Parathyroid adenoma (tissue), 2 donors: ENCODE measurements around the gene ANKLE2.

Experiments used
- H2AFZ ChIP-seq: fragments of 300-600 bp; sonication (generic); one replicate; pipeline ENCODE4 v1.7.0; 2017; ENCODE audit warnings: antibody characterized with exemption, mild to moderate bottlenecking
- H3K27ac ChIP-seq: fragments of 300-600 bp; sonication (generic); one replicate; pipeline ENCODE4 v1.7.0; 2017
- H3K27me3 ChIP-seq: fragments of 300-600 bp; sonication (generic); one replicate; pipeline ENCODE4 v1.7.0; 2017; ENCODE audit warnings: low read length; ENCODE audit not compliant: control insufficient read depth, insufficient read depth
- H3K36me3 ChIP-seq: fragments of 300-600 bp; sonication (generic); one replicate; pipeline ENCODE4 v1.7.0; 2017; ENCODE audit warnings: low read length; ENCODE audit not compliant: control insufficient read depth, insufficient read depth
- H3K4me1 ChIP-seq: fragments of 300-600 bp; sonication (generic); one replicate; pipeline ENCODE4 v1.7.0; 2017; ENCODE audit warnings: control low read depth
- H3K4me2 ChIP-seq: fragments of 300-600 bp; sonication (generic); one replicate; pipeline ENCODE4 v1.7.0; 2017; ENCODE audit warnings: low read length
- H3K4me3 ChIP-seq: fragments of 300-600 bp; sonication (generic); one replicate; pipeline ENCODE4 v1.7.0; 2017; ENCODE audit warnings: low read depth, low read length
- H3K79me2 ChIP-seq: fragments of 300-600 bp; sonication (generic); one replicate; pipeline ENCODE4 v1.7.0; 2017; ENCODE audit warnings: control low read depth
- H3K9ac ChIP-seq: fragments of 300-600 bp; sonication (generic); one replicate; pipeline ENCODE4 v1.7.0; 2017; ENCODE audit warnings: mild to moderate bottlenecking
- H3K9me3 ChIP-seq: fragments of 300-600 bp; sonication (generic); one replicate; pipeline ENCODE4 v1.7.0; 2017; ENCODE audit warnings: low read length; ENCODE audit not compliant: control insufficient read depth
- TF ChIP-seq, protein P1 (sequence below): fragments of 300-600 bp; sonication (generic); IDR thresholded peaks from one replicate; pipeline ENCODE4 v1.7.0; 2017; ENCODE audit warnings: antibody characterized with exemption, mild to moderate bottlenecking
- donor health status: primary hyperparathyroidism.

ANKLE2 gene

DNA sequence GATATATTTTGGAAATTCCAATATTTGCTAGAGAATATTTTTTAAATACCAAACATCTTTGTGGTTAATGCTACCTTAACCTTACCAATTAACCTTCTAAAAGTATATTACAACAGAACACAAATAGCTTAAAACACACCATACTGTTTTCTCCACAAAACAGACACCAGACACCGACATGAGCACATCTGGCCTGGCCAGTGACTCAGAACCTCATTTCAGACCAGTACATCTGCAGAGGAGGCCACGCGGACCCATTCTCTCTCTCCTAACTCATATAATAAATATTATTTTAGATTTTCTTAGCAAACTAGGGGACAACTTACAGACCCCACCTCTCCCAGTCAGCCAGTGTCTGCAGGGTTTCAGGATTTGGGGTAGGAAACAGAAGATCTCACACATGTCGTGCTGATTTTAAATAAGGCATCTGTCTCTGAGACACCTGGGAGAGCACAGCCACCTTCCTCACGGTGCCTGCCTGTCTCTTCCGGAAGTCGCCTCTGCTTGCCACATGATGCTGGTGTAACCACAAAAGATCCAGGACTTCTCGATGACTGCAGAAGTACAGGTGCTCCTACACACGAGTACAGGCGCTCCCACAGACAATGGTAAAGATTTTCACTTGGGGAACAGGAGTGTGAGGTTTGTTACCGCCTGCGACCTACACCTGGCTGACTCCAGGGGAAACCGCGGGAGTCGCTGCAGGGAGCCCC, 9.7 kb upstream of the ANKLE2 start:
- Histone ChIP-seq H3K9me3 (no peaks in the 10 kb centered on the region), H3K4me1 (no peaks in the 10 kb centered on the region), H3K79me2 (no peaks in the 10 kb centered on the region), H3K4me2 (no peak overlapping the region), H2AFZ (no peak overlapping the region), H3K36me3 (no peaks in the 10 kb centered on the region), H3K27me3 (no peaks in the 10 kb centered on the region), H3K4me3 (no peak overlapping the region), H3K27ac (no peak overlapping the region), H3K9ac (no peak overlapping the region)
- TF ChIP-seq, protein P1, sequence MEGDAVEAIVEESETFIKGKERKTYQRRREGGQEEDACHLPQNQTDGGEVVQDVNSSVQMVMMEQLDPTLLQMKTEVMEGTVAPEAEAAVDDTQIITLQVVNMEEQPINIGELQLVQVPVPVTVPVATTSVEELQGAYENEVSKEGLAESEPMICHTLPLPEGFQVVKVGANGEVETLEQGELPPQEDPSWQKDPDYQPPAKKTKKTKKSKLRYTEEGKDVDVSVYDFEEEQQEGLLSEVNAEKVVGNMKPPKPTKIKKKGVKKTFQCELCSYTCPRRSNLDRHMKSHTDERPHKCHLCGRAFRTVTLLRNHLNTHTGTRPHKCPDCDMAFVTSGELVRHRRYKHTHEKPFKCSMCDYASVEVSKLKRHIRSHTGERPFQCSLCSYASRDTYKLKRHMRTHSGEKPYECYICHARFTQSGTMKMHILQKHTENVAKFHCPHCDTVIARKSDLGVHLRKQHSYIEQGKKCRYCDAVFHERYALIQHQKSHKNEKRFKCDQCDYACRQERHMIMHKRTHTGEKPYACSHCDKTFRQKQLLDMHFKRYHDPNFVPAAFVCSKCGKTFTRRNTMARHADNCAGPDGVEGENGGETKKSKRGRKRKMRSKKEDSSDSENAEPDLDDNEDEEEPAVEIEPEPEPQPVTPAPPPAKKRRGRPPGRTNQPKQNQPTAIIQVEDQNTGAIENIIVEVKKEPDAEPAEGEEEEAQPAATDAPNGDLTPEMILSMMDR = no peak

- TF ChIP-seq, protein P1 = no peak
- no peaks in the 10 kb centered on the region for H3K9me3 ChIP-seq
- H3K9ac ChIP-seq = no peak overlapping the region
Observed at GRCh38 chr12:132766380-132767085, 4.9 kb upstream of the ANKLE2 start.

DNA sequence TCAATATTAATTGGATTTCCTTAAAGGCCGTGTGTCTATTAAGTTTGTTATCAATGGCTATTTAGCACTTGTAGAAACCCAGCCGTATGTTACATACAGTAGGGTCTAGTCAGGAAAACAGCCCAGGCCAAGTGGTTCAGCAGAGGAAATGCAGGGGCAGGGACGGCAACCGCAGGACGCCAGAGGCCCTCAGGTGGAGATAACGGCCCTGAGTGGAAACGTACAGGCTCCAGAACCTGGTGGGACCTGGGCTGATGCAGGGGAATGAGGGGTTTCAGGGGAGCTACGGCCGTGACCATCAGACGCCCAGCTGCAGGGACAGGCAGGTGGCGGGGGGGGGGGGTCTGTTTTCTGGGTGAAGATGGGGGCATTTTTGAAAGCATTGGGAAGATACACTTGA, 3.7 kb upstream of the ANKLE2 start:
- no peak overlapping the region for H3K27ac ChIP-seq
- H3K27me3 ChIP-seq = no peaks in the 10 kb centered on the region
- H3K4me1 ChIP-seq = peaks cover 6% of the 10 kb centered on the region
- no peak overlapping the region for H3K4me2 ChIP-seq
- H3K9ac ChIP-seq = no peak overlapping the region
- TF ChIP-seq, protein P1 = no peak
- peaks cover 5% of the 10 kb centered on the region for H3K79me2 ChIP-seq
- no peaks in the 10 kb centered on the region for H3K36me3 ChIP-seq
- H3K9me3 ChIP-seq = no peaks in the 10 kb centered on the region
- H2AFZ ChIP-seq = no peak overlapping the region
- H3K4me3 ChIP-seq = no peak overlapping the region

More at GRCh38 chr12:132766380-132767085, 4.9 kb upstream of the ANKLE2 start:
- H3K79me2 ChIP-seq = no peaks in the 10 kb centered on the region
- H2AFZ ChIP-seq = no peak overlapping the region
- no peak overlapping the region for H3K27ac ChIP-seq
- H3K36me3 ChIP-seq = no peaks in the 10 kb centered on the region
- no peaks in the 10 kb centered on the region for H3K27me3 ChIP-seq
- H3K4me2 ChIP-seq = no peak overlapping the region
- no peaks in the 10 kb centered on the region for H3K4me1 ChIP-seq
- H3K4me3 ChIP-seq = no peak overlapping the region

DNA sequence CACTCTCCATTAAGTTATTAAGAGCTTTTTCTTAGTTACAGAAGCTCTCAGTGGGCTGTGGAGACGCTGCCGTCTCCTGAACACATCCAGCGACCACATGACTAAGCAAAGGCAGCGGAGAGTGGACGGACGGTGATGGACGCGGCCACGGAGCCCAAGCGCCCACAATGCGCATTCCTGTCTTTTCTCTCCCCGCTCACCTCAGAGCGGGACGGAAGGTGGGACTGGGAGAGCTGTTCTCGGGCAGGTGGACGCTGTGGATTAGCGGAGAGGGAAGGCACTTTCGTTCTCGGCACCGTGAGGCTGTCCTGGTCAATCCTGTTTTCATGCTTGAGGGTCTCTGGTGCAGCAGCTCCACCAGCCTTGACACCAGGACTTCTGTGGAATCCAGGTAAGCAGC, 2.6 kb upstream of the ANKLE2 start:
- TF ChIP-seq, protein P1 = no peak
- Histone ChIP-seq H3K9me3 (no peaks in the 10 kb centered on the region), H2AFZ (no peak overlapping the region), H3K27me3 (no peaks in the 10 kb centered on the region), H3K4me2 (no peak overlapping the region), H3K9ac (no peak overlapping the region), H3K27ac (no peak overlapping the region), H3K79me2 (peaks cover 14% of the 10 kb centered on the region), H3K36me3 (no peaks in the 10 kb centered on the region), H3K4me1 (peaks cover 10% of the 10 kb centered on the region), H3K4me3 (no peak overlapping the region)
